ENCODE results near the gene DAZAP1.

The DAZAP1 gene

GRCh38 chr19:1396019-1396767 lies 11.2 kb upstream of the DAZAP1 start:
- H3K27me3 Mint-ChIP-seq (ENCODE audit: low read depth) = no peaks in the 10 kb centered on the region
- no peaks in the 10 kb centered on the region for H3K36me3 Mint-ChIP-seq (ENCODE audit: low read depth)
- H3K27ac Mint-ChIP-seq = no peak overlapping the region
- no peaks in the 10 kb centered on the region for H3K9me3 Mint-ChIP-seq
- no peak overlapping the region for H3K4me3 Mint-ChIP-seq
- no peaks in the 10 kb centered on the region for H3K4me1 Mint-ChIP-seq (ENCODE audit: low read depth)

GRCh38 chr19:1396768-1397679 lies 10.4 kb upstream of the DAZAP1 start:
- Mint-ChIP-seq H3K36me3 (ENCODE audit: low read depth) (no peaks in the 10 kb centered on the region), H3K27ac (no peak overlapping the region), H3K4me1 (ENCODE audit: low read depth) (no peaks in the 10 kb centered on the region), H3K27me3 (ENCODE audit: low read depth) (no peaks in the 10 kb centered on the region), H3K9me3 (no peaks in the 10 kb centered on the region), H3K4me3 (no peak overlapping the region)

GRCh38 chr19:1397838-1398237 lies 9.5 kb upstream of the DAZAP1 start:
- Mint-ChIP-seq H3K27me3 (ENCODE audit: low read depth) (peaks cover 3% of the 10 kb centered on the region), H3K27ac (no peak overlapping the region), H3K4me3 (no peak overlapping the region), H3K9me3 (no peaks in the 10 kb centered on the region), H3K36me3 (ENCODE audit: low read depth) (no peaks in the 10 kb centered on the region), H3K4me1 (ENCODE audit: low read depth) (peaks cover 2% of the 10 kb centered on the region)

GRCh38 chr19:1399079-1399478 lies 8.3 kb upstream of the DAZAP1 start:
- H3K4me1 Mint-ChIP-seq (ENCODE audit: low read depth) = peaks cover 3% of the 10 kb centered on the region
- H3K9me3 Mint-ChIP-seq = no peaks in the 10 kb centered on the region
- peaks cover 5% of the 10 kb centered on the region for H3K27me3 Mint-ChIP-seq (ENCODE audit: low read depth)
- no peak overlapping the region for H3K27ac Mint-ChIP-seq
- no peaks in the 10 kb centered on the region for H3K36me3 Mint-ChIP-seq (ENCODE audit: low read depth)
- no peak overlapping the region for H3K4me3 Mint-ChIP-seq

- no peak overlapping the region for H3K4me3 Mint-ChIP-seq
- no peaks in the 10 kb centered on the region for H3K9me3 Mint-ChIP-seq
Observed at GRCh38 chr19:1399745-1400144, 7.6 kb upstream of the DAZAP1 start.

GRCh38 chr19:1400281-1401137 lies 6.9 kb upstream of the DAZAP1 start:
- H3K4me1 Mint-ChIP-seq (ENCODE audit: low read depth) = peaks cover 3% of the 10 kb centered on the region
- peak overlapping the region; percentile 40 for H3K4me3 Mint-ChIP-seq
- H3K27ac Mint-ChIP-seq = no peak overlapping the region
- no peaks in the 10 kb centered on the region for H3K9me3 Mint-ChIP-seq
- H3K36me3 Mint-ChIP-seq (ENCODE audit: low read depth) = no peaks in the 10 kb centered on the region
- peaks cover 5% of the 10 kb centered on the region for H3K27me3 Mint-ChIP-seq (ENCODE audit: low read depth)

More at GRCh38 chr19:1399745-1400144, 7.6 kb upstream of the DAZAP1 start:
- peaks cover 3% of the 10 kb centered on the region for H3K4me1 Mint-ChIP-seq (ENCODE audit: low read depth)
- peaks cover 5% of the 10 kb centered on the region for H3K27me3 Mint-ChIP-seq (ENCODE audit: low read depth)
- H3K27ac Mint-ChIP-seq = no peak overlapping the region
- no peaks in the 10 kb centered on the region for H3K36me3 Mint-ChIP-seq (ENCODE audit: low read depth)

- no peaks in the 10 kb centered on the region for H3K36me3 Mint-ChIP-seq (ENCODE audit: low read depth)
- no peaks in the 10 kb centered on the region for H3K9me3 Mint-ChIP-seq
- peak within 1 kb of the TSS; percentile 40 for H3K4me3 Mint-ChIP-seq
- H3K27ac Mint-ChIP-seq = no peak within 1 kb of the TSS
- H3K27me3 Mint-ChIP-seq (ENCODE audit: low read depth) = peaks cover 5% of the 10 kb centered on the region
- H3K4me1 Mint-ChIP-seq (ENCODE audit: low read depth) = peaks cover 3% of the 10 kb centered on the region
Observed at GRCh38 chr19:1401138-1401888, 6.1 kb upstream of the DAZAP1 start, which contains the start of gene GAMT. GAMT (minus strand) TSS chr19:1401542; CDS start chr19:1401476, 66 bp downstream.

GRCh38 chr19:1401889-1402217 lies 5.5 kb upstream of the DAZAP1 start:
- peaks cover 5% of the 10 kb centered on the region for H3K27me3 Mint-ChIP-seq (ENCODE audit: low read depth)
- H3K36me3 Mint-ChIP-seq (ENCODE audit: low read depth) = no peaks in the 10 kb centered on the region
- peaks cover 8% of the 10 kb centered on the region for H3K4me1 Mint-ChIP-seq (ENCODE audit: low read depth)
- peak overlapping the region; percentile 34 for H3K4me3 Mint-ChIP-seq
- no peaks in the 10 kb centered on the region for H3K9me3 Mint-ChIP-seq
- no peak overlapping the region for H3K27ac Mint-ChIP-seq

- Mint-ChIP-seq H3K27me3 (ENCODE audit: low read depth) (peaks cover 5% of the 10 kb centered on the region), H3K4me3 (peak overlapping the region; percentile 76), H3K27ac (no peak overlapping the region), H3K9me3 (no peaks in the 10 kb centered on the region), H3K4me1 (ENCODE audit: low read depth) (peaks cover 8% of the 10 kb centered on the region), H3K36me3 (ENCODE audit: low read depth) (no peaks in the 10 kb centered on the region)
Observed at GRCh38 chr19:1402411-1403070, 4.8 kb upstream of the DAZAP1 start.

- H3K27me3 Mint-ChIP-seq (ENCODE audit: low read depth) = peaks cover 5% of the 10 kb centered on the region
- H3K4me1 Mint-ChIP-seq (ENCODE audit: low read depth) = peaks cover 32% of the 10 kb centered on the region
- peak overlapping the region; percentile 77 for H3K27ac Mint-ChIP-seq
- H3K9me3 Mint-ChIP-seq = no peaks in the 10 kb centered on the region
- H3K4me3 Mint-ChIP-seq = peak overlapping the region; percentile 69
- H3K36me3 Mint-ChIP-seq (ENCODE audit: low read depth) = peaks cover 13% of the 10 kb centered on the region
Observed at GRCh38 chr19:1406774-1407527, 435 bp upstream of the DAZAP1 start.

GRCh38 chr19:1408300-1409203 lies 1.2 kb downstream of the DAZAP1 start:
- Mint-ChIP-seq H3K4me3 (peak overlapping the region; percentile 96), H3K9me3 (no peaks in the 10 kb centered on the region), H3K36me3 (ENCODE audit: low read depth) (peaks cover 13% of the 10 kb centered on the region), H3K4me1 (ENCODE audit: low read depth) (peaks cover 31% of the 10 kb centered on the region), H3K27ac (peak overlapping the region; percentile 97), H3K27me3 (ENCODE audit: low read depth) (no peaks in the 10 kb centered on the region)

All from T-helper 1 cell treated with Interleukin-12 subunit alpha and Interleukin-12 subunit beta and Interleukin-4 antibody, amounts not matched to agents 30 μg/mL and 1 μg/mL, for 36 hours (primary cell).